ENCODE data around the gene GPR15. TPM values are rescaled to one million over a fixed set of nuclear protein-coding genes. Genes with fewer than 3 reads are reported as not detected.

The GPR15 gene
- total RNA-seq, 1 donor from 2014 or later: not detected

DNA sequence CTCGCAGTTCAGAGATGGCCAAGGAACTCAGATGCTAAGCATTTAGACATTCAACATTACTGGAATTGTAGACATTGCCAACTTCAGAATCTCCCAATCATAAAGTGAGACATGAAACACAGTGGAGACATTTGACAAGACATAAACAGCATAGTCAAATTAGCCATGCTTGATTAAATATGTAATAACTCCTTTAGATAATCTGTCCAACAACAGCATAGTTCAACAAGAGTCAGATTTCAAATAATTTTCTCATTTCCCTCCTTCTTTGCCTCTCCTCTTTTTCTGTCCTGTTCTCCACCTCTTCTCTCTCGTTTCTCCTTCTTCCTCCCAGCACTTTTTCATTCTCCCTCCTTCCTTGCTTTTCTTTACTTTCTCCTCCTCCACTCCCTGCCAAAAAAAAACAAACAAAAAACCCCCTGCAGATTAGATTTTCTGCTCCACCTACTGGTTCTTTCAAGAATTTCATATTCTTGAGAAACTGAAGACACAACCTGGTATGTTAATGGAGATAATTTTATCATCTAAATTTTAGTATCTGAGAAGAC is 41.5 kb downstream of the GPR15 start:
- no peak overlapping the region for H3K27ac ChIP-seq
- H3K4me1 ChIP-seq: no peaks in the 10 kb centered on the region
- H3K27me3 ChIP-seq: no peaks in the 10 kb centered on the region
- peaks cover 9 to 15% of the 10 kb centered on the region in 2 donors for H3K36me3 ChIP-seq
- intact Hi-C loops (cut with DNase I): no loop called here
- TF ChIP-seq, protein P1, sequence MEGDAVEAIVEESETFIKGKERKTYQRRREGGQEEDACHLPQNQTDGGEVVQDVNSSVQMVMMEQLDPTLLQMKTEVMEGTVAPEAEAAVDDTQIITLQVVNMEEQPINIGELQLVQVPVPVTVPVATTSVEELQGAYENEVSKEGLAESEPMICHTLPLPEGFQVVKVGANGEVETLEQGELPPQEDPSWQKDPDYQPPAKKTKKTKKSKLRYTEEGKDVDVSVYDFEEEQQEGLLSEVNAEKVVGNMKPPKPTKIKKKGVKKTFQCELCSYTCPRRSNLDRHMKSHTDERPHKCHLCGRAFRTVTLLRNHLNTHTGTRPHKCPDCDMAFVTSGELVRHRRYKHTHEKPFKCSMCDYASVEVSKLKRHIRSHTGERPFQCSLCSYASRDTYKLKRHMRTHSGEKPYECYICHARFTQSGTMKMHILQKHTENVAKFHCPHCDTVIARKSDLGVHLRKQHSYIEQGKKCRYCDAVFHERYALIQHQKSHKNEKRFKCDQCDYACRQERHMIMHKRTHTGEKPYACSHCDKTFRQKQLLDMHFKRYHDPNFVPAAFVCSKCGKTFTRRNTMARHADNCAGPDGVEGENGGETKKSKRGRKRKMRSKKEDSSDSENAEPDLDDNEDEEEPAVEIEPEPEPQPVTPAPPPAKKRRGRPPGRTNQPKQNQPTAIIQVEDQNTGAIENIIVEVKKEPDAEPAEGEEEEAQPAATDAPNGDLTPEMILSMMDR (IDR thresholded peaks at IDR 0.05): peak in 1 of 3 experiments; percentile 22
- H3K4me3 ChIP-seq: no peak overlapping the region
- no peak for DNase-seq (ENCODE audit: low spot score in 2 of 2)
- no peaks in the 10 kb centered on the region for H3K9me3 ChIP-seq

DNA sequence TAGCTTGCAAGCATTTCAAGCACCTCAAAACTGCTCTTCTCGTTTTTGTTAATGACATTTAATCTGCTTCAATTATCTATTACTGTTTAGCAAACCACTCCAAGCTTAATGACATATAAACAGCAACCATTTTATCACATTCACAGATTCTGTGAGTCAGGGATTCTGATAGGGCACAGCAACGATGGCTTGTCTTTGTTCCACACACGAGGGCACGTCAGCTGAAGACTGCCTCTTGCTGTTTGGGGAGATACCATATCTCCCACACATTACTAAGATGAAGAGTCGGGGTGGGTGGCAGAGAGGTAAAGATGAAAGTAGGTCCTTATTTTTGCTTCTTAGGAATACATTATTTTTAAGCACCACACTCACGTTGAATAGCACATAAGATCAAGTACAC is 42.4 kb downstream of the GPR15 start:
- intact Hi-C loops (cut with DNase I): no loop called here
- no peaks in the 10 kb centered on the region for H3K4me1 ChIP-seq
- H3K27ac ChIP-seq: no peak overlapping the region
- no peaks in the 10 kb centered on the region for H3K27me3 ChIP-seq
- TF ChIP-seq, protein P1 (IDR thresholded peaks at IDR 0.05): no peak
- H3K4me3 ChIP-seq: no peak overlapping the region
- peaks cover 10 to 22% of the 10 kb centered on the region in 2 donors for H3K36me3 ChIP-seq
- no peak for DNase-seq (ENCODE audit: low spot score in 2 of 2)
- no peaks in the 10 kb centered on the region for H3K9me3 ChIP-seq

DNA sequence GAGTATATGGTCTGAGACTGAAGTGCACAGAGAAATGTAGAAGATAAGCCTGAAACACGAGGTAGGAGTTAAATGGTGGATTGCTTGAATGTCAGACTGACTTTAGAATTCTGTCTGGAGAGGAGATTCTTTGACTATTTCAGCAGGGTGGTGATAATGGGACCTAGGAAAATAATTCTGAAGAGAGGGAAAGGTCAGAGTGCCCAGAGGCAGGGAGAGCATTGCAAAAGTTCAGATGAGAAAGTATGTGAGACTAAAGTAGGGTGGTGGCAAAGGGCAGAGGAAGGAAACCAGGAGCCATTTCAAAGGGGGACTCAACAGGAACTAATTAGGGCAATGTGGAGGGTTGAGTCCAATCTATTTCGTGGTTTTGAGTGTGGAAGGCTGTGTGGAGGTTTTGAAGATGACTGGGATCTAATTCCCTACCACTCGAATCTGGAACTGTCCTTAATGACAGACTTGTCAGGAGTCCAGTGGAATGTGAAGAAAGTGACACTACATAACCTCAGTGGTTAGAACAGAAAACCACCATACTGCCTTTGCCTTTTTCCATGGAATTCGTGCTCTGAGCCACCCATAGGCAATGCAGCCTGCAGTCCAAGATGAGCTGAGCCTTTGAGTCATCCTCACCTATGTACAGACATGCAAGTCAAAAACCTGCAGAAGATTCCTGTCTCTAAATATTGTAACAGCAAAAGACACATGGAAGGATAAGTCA is 45.6 kb downstream of the GPR15 start:
- H3K27ac ChIP-seq: no peak overlapping the region
- TF ChIP-seq, protein P1 (IDR thresholded peaks at IDR 0.05): no peak

DNA sequence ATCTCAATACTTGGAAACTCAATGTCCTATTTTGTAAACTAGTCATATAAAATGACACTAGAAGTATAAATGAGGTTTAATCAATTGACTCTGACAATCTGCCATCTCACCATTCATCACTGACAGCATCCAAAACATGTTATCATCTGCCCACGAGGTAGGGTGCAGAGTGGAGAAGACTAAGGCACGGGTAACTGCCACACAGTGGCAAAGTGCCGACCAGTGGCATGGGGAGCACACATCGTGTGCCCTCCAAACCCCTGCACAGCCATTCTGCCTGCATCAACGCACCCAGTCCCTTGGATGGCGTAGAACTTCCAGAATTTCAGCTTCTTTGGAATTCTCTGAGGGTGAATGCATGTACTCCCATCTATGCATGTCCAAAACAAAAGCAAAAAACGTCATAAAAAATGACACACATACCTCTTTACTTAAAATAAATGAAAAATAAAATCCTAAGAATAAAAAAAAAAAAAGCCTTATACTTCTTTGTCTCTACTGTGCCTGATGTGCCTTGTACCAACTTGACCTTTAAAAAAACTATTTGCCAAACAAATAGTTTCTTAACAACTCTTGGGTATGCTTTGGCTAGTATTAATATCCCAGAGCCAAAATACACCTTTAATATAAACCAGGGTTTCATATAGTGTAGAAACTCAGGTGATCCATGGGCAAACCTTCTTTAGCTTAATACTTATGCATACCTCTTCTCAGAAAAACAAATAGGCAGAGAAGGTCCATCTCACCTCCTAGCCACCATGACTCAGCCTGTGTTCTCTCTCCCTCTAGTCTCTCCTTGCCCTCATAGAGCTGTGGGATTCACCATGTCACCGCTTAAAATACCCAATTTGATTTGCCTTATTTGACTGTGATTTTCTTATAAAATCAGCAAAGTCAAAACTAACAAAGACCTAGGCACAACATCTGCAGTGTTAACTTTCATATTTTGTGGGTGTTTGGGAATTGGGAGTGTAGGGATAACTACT is 48.9 kb downstream of the GPR15 start:
- no peak for DNase-seq (ENCODE audit: low spot score in 2 of 2)
- Histone ChIP-seq H3K36me3 (peaks cover 13 to 51% of the 10 kb centered on the region in 2 donors), H3K9me3 (no peaks in the 10 kb centered on the region), H3K4me3 (no peak overlapping the region), H3K27ac (no peak overlapping the region), H3K27me3 (no peaks in the 10 kb centered on the region), H3K4me1 (no peaks in the 10 kb centered on the region)
- TF ChIP-seq, protein P1 (IDR thresholded peaks at IDR 0.05): no peak
- intact Hi-C loops (cut with DNase I): no loop called here

More for the DNA sequence above, 45.6 kb downstream of the GPR15 start:
- Histone ChIP-seq H3K36me3 (peaks cover 13 to 44% of the 10 kb centered on the region in 2 donors), H3K27me3 (no peaks in the 10 kb centered on the region), H3K9me3 (no peaks in the 10 kb centered on the region), H3K4me3 (no peak overlapping the region), H3K4me1 (no peaks in the 10 kb centered on the region)
- DNase-seq (ENCODE audit: low spot score in 2 of 2): no peak
- intact Hi-C loops (cut with DNase I): no loop called here

DNA sequence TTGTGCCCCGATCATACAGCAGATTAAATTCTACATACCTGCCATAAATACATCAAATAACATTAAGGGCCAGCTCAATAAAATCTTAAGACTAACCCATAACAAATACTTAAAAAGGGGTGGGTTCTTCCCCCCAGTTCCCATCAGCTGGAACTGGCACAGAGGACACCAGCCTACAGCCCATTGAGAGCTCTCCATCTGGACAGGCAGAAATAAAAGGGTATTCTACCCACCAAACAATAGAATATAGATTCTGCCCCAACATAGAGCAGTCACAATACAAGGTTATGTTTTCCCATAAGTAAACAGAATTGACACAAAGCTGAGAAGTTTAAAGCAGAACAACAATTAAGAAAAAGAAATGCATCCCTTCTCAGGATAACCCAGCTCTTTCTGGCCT is 49.7 kb downstream of the GPR15 start:
- TF ChIP-seq, protein P1 (IDR thresholded peaks at IDR 0.05): no peak
- no peaks in the 10 kb centered on the region for H3K4me1 ChIP-seq
- H3K9me3 ChIP-seq: no peaks in the 10 kb centered on the region
- no peak overlapping the region for H3K4me3 ChIP-seq
- H3K27me3 ChIP-seq: no peaks in the 10 kb centered on the region
- H3K36me3 ChIP-seq: peaks cover 13 to 53% of the 10 kb centered on the region in 2 donors
- DNase-seq (ENCODE audit: low spot score in 2 of 2): no peak
- H3K27ac ChIP-seq: no peak overlapping the region
- intact Hi-C loops (cut with DNase I): no loop called here
